Hepatocyte (in vitro differentiated cells): ENCODE data around the gene RGS14.

Experiments used
- CTCF ChIP-seq: fragments of 200-600 bp; sonication (generic); IDR thresholded peaks from 2 replicates; pipeline ENCODE4 v1.5.1; 2016; ENCODE audit warnings: antibody characterized with exemption, mild to moderate bottlenecking; ENCODE audit not compliant: poor library complexity
- EZH2 ChIP-seq: fragments of 200-600 bp; sonication (generic); IDR thresholded peaks from 2 replicates; pipeline ENCODE4 v1.6.1; 2016; ENCODE audit warnings: antibody characterized with exemption, mild to moderate bottlenecking, borderline replicate concordance
- EZH2phosphoT487 ChIP-seq: fragments of 200-600 bp; sonication (generic); IDR thresholded peaks from one replicate; pipeline ENCODE4 v1.6.1; 2018; ENCODE audit warnings: antibody characterized with exemption, mild to moderate bottlenecking, low read depth, moderate library complexity; ENCODE audit not compliant: unreplicated experiment, severe bottlenecking

DNA sequence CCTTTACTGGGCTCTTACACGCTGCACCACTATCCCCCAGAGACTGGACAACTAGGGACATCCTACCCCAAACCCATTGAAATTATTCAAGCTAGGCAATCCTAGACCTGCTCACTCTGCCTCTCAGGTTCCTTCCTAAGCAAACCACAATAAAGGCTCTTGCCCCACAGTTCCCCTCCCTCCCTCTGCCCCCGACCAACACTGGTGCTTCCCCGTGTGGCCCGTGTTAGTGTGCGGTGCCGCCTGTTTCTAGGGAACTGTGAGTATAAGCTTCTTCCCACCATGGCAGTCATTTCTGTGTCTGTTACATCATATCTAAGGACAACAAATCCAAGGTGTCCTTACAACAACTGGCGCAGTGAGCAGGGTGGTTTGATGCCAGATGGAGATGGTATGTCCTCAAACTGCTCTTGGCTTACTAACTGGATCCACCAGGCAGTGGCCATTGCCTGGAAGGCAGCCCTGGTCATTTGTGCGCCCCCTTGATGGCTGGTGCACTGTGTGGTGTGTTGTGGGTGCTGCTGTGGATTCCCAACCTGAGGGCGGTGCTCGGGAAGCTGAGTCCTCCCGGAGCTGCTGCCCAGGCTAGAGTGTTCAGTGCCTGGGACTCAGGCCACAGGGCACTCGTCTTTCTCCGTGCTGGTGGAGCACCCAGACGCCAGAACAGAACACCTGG is 37.7 kb upstream of the RGS14 start:
- TF ChIP-seq CTCF (no peak), EZH2 (no peak), EZH2phosphoT487 (no peak)
